Activated T-helper 9 cell treated with anti-CD3 and anti-CD28 coated beads, Interleukin-2, amount 50 U/mL, for 16 hours (primary cell): ENCODE data around the gene GABRP.

Experiments
- DNase-seq: peaks from one replicate; pipeline ENCODE4 v3.0.0-alpha.2; 2020; ENCODE audit warnings: low read depth

GABRP gene

DNA sequence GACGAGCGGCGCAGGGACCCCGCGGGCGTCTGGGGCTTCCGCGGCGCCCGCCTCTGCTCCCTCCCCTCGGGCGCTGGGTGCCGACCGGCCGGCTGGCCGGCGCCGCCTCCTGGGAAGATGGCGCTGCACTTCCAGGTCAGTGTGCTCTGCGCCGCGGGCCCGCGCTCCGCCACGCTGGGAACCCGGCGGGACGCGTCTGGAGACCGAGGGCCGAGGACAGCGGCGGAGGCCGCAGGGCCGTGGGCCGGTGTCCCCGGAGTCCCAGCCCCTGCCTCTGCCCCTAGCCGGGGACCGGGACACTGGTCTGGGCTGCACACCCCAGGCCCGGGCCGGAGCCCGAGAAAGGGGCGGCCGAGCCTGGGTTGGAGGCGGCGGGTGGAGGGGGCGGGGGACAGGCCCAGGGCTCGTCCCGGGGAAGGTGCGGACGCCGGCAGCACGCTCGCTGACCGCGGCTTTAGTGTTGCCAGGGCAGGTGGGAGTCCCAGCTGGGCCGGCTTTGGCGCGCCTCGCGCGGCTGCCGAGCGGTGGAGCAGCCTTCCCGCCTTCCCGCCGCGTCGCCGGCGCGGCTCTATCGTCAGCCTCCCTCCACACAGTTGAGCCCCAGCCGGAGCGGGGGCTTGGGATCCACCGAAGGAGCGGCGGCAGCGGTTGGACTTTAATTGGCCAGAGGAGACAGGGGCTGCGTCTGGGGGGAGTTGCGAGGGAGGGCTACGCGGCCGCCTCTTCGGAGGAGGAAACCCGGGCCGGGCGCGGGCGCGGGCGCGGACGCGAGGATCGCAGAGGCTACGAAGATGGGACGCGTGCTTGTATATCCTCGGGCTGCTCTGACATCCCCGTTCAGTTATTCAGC is 78.6 kb downstream of the GABRP start, which contains the start of gene RANBP17:
TSS of gene RANBP17 (plus strand) at position 102 of the 850 bp plus-strand sequence.
- DNase-seq: no peak

DNA sequence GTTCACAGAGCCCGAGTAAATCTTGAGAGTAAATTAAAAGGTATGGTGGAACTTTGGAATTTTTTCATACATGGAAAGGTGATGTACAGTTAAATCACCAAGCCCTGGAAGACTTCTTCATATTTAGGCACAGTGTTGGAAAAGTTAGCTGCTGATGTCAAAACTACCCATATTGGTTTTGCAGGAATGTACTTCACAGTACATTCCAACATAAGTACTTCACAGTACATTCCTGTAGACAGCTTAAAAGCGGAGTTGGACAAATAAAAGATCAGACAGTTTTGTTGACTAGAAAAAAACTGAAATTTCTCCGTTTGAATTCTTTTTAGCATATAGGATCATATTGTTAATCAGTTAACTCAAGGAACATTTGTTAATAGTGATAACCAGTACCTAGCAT is 80.1 kb downstream of the GABRP start:
- no peak for DNase-seq
